HG03354 (cell line): Measurements from ENCODE around the gene TMEM150A.
"Not testable (repeated sequence)": the region's sequence is repeated elsewhere in the genome, so short reads cannot be mapped to it uniquely, and the experiment has no call there.

ENCODE experiments used
- ATAC-seq: cut with Tn5 transposase; IDR thresholded peaks from one replicate; pipeline ENCODE4 v1.9.1; 2021; ENCODE audit warnings: mild to moderate bottlenecking; ENCODE audit not compliant: unreplicated experiment, poor library complexity, severe bottlenecking

Gene TMEM150A

DNA sequence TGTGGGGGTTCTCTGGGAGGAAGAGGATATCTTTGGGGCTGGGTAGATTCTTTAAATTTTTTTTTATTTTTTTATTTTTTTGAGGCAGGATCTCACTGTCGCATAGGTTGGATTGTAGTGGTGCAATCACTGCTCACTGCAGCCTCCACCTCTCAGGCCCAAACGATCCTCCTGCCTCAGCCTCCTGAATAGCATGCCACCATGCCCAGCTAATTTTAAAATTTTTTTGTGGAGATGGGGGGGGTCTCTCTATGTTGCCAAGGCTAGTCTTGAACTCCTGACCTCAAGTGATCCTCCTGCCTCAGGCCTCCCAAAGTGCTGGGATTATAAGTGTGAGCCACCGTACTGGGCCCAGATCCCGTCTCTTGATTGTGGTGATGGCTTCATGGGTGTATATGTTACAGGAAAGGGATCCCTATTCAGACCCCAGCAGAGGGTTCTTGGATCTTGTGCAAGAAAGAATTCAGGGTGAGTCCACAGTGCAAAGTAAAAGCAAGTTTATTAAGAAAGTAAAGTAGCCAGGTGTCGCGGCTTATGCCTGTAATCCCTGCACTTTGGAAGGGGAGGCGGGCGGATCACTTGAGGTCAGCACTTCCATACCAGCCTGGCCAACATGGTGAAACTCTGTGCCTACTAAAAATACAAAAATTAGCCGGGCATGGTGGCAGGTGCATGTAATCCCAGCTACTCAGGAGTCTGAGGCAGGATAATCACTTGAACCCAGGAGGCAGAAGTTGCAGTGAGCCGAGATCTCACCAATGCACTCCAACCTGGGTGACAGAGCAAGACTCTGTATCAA lies 11.4 kb upstream of the TMEM150A start:
- no peak for ATAC-seq

- peak; percentile 84 for ATAC-seq
These were observed 9.4 kb upstream of the TMEM150A start, which contains the start of gene C2orf68 for GRCh38 chr2:85611705-85612587. Gene C2orf68 (minus strand): TSS chr2:85612066. CDS start chr2:85611984, 82 bp downstream.

DNA sequence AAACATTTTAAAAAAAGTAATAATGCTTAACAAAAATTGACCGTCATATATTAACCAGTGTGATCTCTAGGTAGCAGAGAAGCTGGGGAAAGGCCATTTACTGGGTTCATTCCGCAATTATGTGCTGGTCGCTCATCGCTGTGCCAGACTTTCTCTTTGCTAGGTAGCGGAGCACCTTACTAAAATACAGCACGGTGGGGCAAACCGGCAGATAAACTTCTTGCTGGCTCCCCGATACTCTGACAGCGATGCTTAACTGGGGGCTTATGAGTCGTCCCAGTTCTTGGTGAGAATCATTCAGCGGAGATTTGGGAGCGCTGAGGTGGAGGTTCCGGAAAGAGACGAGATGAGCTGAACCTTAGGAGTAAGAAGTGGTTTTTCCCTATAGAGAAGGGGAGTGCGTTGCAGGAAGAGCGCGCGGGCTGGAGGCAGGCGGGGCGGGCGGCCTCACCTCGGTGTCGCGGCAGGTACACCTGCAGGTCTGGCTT lies 8.8 kb upstream of the TMEM150A start:
- peak; percentile 11 for ATAC-seq

DNA sequence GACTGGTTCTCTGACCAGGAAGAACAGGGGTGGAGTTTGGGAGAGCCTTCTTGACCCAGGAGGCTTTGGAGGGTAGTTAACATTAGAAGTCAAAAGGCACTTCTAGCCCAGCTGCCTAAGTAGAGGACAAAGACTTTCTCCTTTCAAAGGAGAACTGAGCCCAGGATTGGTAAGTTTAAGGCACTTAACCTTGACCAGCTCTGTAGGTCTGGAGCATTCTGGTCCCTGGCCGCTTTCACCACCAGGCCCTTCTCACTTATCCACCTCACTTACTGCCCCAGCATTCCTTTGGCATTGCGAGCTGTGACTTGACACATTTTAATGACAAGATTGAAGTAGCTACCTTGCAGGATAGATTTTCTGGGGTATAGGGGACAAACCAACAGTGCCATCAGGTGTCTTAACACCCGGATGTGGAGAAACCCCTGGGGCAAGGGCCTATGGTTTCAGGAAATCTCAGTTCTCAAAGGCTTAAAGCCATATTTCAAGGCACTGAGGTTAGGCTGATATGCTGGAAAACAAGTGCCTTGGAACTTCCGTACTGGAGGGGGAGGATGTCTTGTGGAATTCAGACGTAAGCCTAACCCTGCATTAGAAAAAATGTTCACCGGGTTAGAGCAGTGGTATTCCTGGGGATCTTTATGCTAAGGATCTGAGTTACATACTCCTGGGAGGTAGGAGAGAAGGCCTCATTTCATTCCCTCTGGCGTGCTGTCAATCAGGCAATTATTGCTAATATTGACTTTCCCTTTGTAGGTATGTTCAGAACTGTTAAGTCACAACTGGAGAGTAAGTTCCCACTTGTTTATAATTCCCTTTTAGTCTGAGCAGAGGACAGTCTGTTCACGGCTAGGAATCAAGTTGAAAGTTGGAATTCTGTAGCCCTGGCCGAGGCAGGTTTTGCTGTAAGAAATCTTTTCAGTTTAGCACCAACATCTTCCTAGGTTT lies 5.0 kb upstream of the TMEM150A start:
- ATAC-seq: no peak

DNA sequence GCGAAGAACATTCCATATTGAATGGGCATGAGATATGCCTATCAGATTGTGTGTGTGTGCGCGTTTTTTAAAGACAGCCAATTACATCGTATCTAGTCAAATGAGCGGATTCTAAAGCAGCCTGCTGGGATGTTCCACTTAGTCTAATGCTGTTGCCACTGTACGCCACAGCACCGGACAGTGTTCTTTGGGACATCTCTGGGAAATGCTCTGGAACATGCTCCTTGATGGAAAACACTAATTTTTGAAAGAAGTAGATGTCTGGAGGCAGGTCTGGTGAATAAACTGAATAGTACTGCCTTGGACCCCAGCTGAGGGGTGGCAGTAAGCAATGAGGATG lies 3.6 kb upstream of the TMEM150A start:
- no peak for ATAC-seq

- ATAC-seq: no peak
These were observed 3.1 kb upstream of the TMEM150A start for GRCh38 chr2:85605406-85606115.

DNA sequence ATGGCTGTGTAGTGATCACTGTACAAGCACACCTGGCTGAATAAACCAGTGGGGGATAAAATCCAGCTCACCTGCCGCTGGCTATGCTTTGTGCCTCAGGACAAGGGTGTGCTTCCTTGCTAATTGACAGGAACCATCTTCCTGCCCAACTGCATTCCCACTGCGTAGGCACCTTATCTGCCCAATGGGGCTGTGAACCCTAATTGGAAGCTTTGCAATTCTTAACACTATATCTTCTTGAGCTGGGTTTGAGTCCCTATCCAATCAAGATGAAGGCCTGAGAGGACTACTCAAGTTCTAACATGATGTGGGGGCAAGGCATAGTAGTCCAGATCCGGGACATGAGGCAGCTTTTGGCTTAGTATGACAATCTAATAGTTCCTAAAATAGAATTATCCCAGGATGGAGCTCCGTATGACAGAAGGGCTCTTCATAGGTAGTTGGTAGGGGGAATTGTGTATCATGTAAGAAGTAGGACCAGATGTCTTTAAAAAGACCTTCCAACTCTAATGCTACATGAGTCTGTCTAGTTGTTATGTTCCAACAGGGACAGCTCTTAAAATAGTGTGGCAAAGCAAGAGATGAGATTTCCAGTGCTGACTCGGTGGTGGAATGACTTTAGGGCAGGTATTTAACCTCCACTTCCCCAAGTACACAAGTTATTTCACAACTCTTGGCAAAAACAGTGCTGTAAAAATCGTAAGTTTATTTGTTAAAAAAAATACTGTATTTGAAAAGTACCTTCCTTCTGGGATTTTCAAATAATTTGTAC lies 2.3 kb upstream of the TMEM150A start:
- ATAC-seq: no peak

DNA sequence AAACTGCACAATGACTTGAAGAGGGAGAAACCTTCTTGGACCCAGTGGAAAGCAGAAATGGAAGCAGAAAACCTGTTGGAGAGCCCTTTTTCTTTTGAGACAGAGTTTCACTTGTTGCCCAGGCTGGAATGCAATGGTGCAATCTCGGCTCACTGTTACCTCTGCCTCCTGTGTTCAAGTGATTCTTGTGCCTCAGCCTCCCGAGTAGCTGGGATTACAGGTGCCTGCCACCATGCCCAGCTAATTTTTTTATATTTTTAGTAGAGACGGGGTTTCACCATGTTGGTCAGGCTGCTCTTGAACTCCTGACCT lies 1.6 kb upstream of the TMEM150A start:
- not testable (repeated sequence) for ATAC-seq

GRCh38 chr2:85601771-85602475 lies 575 bp downstream of the TMEM150A start:
- peak; percentile 39 for ATAC-seq

DNA sequence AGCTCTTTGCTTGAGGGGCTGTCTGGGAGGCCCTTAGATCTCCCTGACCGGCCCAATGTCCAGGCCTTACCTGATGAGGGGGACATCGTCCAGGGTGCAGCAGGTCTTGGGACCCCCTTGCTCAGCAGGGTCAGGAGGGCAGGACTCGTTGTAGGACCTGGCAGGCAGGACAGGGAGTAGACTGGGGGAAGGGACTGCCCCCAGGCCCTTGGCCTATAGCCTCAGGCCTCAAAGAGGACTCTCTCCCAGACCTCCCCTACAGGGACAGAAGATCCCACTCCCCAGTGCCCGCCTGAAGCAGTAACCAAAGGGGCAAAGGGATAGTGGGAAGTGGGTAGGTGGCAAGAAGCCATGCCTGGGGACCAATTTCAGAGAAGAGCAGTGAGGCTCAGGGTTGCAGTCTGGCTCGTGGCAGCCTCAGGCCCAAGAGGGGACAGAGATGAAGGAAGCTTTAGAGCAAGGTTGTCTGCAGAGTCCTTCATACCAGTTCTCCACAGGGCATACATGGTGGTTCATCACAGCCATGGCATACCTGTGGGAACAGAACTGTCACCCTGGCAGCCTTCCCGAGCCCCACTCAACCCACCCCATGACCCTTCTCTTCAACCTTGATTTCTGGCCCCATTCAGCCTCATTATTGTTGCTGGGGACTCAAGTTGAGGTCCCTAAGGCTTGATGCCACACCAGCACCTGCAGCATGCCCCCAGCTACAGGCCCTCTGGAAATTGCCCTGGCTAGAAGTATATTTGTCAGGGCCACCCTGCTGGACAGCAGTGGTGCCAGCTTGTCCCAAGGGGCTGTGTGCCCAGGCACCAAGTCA lies 1.3 kb downstream of the TMEM150A start:
- ATAC-seq: no peak

DNA sequence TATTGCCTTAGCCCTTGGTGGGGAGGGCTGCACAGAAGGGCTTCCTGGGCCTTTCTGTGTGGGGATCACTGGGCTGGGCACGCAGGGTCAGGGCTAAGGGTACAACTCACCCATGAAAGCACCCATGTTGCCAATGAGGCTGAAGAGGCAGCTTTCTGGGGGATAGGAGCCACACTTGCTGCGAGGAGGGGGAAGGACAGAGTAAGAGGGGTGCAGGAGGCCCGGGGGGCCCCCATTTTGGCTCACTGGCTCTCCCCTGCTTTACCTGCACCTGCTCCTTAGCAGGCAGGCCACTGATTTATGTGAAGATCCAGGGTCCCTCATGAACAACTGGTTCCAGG lies 2.3 kb downstream of the TMEM150A start:
- no peak for ATAC-seq

- ATAC-seq: no peak
These were observed 2.8 kb downstream of the TMEM150A start for GRCh38 chr2:85599468-85600234.

DNA sequence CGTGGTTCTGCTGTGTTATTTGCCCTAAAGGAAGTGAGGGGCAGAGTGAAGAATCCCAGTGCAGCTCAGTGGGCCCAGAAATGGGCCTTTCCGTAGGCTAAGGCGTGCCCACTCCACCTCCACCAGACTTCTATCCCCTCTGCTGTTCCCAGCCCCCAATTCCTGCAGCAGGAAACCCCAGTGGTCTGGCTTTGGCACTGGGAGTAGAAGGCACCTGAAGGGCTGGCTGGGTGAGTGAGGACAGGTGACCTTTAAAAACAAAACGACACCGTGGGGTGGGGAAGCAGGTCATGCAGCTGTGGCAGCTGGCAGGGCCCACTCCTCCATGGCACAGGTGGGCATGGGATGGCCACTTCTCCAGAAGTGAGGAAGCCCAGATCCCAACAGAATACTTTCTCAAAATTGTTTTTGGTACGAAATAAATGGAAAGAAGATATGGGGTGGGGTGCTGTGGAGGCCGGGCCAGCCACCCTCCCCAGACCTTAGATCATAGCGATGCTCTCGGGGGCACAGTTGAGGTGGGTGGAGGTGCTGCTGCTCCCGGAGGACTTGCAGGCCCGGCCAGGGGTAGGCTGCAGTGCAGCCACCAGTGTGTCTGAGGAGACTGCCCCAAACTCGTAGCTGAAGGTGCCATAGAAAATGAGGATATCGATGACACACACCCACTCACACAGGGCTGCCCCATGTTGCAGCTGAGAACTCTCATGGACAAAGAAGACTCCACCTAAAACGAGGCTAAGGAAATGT lies 3.7 kb downstream of the TMEM150A start:
- no peak for ATAC-seq

GRCh38 chr2:85597241-85597640 lies 5.3 kb downstream of the TMEM150A start:
- no peak for ATAC-seq

DNA sequence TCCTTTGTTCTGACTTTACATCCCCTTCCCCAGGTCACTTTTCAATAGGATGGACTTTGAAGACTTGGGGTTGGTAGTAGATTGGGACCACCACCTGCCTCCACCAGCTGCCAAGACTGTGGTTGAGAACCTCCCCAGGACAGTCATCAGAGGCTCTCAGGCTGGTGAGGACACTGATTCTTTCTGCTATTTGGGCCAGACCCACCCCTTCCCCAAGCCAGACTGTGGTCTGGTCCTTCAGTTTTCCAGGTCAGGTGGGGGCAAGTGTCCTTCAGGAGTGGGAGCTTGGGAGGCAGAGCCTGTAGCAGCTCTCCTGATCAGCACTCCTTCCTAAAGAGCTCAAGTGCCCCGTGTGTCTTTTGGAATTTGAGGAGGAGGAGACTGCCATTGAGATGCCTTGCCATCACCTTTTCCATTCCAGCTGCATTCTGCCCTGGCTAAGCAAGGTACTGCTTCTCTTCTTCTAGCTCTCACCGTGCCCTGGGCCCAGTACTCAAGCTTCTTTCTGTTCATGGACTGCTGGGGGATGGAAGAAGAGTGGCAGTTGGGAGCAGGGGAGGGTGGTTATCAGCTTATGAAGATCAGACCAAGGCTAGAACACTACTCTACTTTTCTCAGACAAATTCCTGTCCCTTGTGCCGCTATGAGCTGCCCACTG lies 5.9 kb downstream of the TMEM150A start:
- ATAC-seq: no peak

GRCh38 chr2:85596026-85596333 lies 6.5 kb downstream of the TMEM150A start:
- ATAC-seq: peak; percentile 3
